HG03575 (cell line): ENCODE measurements around the gene RARB.

Experiments used
- ATAC-seq: cut with Tn5 transposase; IDR thresholded peaks from one replicate; pipeline ENCODE4 v1.9.1; 2021; ENCODE audit not compliant: unreplicated experiment, insufficient number of reproducible peaks, low FRiP score; ENCODE audit errors: extremely low read depth

The RARB gene

DNA sequence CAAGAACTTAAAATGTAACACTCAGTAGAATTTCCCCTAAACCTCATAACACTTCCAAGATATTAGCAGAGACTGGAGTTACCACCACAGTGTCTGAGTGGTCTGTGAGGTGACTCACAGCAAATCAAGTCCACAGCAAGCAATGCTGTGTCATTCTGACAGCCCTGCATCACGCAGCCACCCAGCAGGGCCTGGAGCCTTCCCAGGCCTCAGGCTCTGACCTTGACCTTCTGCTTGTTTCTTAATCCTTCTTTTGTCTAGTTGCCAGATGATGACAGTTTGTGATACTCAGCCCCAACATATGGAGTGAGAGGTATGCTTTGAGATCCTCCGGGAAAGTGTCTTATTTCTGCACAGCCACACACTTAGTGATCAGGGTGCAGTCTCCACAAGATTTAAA is 154.2 kb downstream of the RARB start:
- ATAC-seq = no peak

DNA sequence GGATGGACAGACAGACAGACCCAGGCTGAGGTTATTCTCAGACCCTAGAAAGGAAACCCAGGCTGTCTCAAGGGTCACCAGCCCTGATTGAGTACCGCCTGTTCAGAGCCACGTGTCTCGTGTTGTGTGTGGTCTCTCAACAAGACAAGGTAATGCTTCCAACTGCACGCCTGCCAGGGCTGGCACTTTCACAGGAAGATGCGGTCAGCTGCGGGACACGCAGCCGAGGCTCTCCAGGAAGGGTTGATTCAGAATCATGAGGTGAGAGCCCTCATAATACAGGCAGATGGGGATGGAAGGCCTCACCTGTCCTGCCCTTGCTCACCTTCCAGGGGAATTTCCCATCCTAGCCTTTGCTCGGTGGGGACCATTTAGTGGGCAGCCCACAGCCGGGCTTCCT is 155.3 kb downstream of the RARB start:
- ATAC-seq = no peak

DNA sequence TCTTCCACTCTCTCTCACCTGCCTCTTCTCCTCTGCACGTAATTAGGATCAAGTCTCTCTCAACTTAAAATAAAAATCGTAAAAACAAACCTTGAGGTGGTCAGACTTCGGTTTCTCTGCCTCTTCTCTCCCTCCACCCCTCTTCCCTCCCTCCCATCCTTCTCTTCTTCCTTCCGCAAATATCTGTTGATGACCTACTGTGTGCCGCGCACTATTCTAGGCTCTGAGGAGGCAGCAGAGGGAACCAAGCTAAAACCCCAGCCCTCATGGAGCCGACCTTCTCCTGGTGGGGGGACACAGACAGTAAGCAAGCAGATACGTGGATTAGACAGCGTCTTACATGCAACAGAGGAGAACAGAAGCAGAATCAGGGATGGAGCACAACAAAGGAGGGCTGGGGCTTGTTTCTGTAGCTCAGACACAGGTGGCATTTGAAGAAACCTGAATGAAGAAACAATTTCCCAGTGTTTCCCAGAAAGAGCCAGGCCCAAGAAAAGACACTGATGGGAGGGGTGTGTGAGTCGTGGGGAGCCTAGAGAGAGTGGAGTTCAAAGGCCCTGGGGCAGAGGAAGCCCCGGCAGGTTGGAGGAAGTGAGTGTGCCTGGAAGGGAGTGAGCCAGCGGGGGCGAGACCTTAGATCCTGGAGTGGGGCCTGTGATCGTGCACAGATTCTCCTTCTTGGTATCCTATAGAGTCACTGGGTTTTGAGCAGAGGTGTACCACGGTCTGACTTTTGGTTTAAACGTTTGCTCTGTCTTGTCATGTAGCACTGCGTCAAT is 156.1 kb downstream of the RARB start:
- no peak for ATAC-seq

DNA sequence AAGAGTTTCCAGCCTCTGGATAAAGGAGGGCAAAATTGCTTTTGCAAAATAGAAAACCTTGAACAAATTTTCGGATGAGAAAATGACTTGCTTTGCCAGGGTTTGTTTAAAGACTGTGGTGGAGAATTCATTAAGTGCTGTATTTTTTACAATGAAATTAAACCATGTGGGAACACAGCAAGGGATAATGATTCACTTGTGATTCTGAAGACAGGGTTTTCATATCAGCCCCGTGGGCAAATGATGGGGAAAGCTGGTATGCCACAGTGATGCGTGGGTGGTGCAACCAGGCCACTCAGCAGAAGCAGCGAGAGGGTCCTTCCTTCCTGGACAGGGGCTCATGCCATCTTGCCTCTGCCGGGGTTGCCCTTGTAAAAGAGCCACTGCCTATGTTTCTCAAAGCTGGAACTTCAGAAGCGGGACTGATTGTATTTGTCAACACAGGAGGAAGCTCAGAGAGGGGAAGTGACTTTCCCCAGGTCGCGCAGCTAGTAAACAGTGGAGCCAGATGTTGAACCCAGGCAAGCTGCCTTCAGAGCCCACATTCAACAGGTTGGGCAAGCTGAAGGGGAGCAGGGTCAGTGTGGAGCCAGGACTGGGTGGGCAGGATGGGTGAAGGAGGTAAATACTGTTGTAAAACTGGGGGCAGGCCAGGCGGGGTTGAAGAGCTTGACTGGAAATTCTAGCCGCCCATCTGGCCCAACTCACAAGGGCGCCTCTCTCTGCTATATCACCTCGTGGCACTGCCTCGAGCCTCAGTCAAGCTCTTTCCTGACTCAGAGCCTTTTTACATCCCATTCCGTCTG is 157.5 kb downstream of the RARB start:
- ATAC-seq = no peak

DNA sequence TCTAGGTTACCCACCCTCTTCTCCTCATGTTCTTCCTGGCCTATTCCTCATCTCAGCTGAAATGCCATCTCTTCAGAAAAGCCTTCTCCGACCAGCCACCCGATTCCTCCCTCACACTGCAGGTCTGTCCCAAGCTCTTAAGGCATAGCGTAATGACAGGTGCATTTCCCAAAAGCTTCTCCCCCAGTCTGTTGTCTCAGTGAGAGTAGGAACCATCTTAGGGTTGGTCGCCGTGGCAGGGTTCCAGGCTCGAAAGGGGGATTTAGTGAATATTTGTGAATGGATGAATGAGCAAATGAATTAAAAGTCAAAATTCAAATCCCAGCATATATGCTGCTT is 158.1 kb downstream of the RARB start:
- no peak for ATAC-seq

DNA sequence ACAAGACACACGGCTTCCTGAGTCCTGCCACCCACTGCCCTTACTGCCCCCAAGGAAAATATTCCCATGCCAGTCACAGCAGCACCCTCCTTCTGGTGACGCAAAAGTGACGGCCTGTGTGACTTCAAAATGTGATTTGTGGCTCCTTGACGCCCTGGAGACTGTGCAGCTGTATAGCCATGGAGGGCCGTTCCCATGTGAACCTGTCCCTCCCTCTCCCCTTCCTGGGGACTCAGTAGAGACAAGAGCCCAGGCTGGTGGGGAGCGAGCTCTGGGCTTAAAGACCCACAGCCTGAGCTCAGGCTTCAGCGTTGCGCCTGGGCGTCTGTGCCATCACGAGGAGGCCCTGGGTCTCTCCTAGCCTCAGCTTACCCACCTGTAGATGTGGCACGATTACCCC is 158.5 kb downstream of the RARB start:
- no peak for ATAC-seq

DNA sequence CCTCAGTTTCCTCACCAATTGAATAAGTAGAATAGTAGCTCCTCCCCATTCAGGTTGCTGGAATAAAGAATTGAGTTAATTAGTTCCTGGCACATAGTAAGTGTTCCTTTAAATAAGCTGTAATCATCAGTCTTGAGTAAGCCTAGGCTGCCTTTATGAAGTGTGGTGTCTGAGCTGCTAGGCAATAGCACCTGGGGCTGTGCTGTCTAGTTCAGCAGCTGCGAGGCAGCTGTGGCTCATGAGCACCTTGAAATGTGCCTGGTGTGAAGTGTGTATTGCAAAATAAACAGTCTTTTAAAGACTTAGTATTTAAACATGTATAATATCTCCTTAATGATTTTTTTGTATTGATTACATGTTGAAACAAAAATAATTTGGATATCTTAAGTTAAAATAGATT is 159.0 kb downstream of the RARB start:
- ATAC-seq = no peak

DNA sequence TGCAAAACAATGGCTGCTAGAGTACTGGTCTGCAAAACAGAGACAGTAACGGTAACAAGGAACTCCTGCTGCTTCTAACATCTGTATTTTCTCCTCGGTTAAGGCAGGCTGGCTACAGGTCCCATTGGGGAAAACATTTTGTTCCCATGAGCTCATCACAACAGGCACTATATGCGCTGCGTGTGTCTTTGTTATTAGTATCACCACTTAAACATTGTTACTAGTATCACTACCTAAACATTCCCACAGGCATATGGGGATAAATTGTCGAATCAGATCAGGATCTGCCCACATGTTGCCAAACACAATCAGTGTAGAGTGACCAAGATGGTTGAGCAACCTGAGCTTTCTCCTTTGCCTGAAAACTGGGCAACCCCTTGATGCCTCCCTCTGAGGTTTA is 159.5 kb downstream of the RARB start:
- ATAC-seq = no peak

DNA sequence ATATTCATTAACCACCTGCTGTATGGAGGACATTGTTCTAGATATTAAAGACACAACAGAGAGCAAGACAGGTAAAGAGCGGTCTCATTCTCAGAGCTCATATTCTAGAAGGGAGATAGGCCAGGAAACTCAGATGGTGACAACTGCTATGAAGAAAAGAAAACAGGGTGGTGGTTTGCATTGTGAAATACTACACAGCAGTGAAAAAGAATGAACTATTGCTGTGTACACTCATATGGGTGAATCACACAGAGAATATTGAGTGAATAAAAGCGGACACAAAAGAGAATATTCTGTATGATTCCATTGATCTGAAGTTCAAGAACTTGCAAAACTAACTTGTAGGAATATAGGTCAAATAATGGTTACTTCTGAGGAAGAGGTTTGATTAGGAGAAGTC is 159.9 kb downstream of the RARB start:
- no peak for ATAC-seq

DNA sequence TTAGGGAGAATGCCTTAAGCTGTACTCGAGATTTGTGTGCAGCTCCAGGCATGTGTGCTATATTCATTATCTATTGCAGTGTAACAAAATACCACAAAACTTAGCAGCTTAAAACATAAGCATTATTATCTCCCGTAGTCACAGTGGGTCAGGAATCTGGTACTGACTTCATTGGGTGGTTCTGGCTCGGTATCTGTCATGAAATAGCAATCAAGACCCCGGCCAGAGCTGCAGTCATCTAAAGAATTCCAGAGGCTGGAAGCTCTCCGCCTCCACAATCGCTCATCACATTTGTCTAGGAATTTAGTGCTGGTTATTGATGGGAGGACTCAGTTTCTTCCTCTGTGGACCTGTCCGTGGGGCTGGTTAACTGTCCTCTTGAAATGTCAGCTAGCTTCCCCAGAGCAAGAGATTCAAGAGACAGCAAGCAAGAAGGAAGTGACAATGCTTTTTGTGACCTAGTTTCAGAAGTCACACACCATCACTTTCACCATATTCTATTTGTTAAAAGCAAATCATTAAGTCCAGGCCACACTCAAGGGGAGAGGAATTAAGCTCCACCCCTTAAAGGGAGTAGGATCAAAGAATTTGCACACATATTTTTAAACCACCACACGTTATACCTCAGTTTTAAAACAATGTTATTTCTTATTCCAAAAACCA is 160.5 kb downstream of the RARB start:
- ATAC-seq = no peak

DNA sequence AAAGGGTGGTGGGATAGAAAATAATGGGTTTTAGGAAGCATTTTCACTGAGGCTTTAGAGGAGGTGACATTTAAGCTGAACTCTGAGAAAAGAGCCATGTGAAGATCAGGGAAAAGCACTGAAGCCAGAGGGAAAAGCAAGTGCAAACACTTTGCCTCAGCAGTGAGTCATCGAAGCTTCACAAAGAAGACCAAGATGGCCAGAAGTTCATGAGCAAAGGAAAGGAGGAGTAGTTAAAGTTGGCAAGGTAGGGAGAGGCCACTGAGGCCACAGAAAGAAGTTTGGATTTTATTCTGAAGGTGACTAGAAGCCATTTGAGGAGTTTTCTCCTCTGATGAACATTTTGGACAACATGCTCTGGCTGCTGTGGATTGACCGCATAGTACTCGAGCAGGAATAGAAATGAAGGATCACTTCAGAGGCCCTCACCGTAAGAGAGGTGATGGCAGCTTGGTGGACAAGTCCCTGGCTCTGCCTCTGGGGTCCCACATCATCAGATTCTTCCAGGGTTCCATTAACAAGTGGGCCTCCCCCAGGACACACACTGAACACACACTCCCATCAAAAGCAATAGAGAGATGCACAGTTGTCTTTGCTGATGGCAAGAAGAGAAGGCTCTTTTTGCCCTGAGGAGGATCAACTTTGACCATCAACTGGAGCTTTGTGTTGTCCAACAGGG is 161.2 kb downstream of the RARB start:
- no peak for ATAC-seq

DNA sequence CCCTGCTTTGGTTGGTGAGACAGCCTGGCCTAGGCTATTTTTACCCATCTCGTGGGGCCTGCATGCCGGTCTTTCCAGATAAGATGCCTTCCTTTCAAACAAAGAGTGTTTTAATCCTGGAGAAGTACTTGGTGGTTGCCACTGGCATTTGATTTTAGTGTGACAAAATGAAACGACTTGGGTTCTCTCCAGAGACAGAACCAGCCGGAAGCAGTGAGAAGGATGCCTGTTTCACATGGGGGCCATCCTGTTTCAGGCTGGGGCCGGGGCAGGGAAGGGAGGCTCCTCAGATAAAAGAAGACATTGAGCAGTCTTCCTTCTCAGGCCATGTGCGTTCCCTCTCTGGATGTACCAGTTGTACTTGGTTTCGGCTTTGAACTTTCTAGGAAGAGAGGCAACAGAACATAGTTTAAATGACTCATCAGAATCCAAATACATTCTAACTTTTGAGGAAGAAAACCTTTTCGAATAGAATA is 161.8 kb downstream of the RARB start:
- ATAC-seq = no peak

DNA sequence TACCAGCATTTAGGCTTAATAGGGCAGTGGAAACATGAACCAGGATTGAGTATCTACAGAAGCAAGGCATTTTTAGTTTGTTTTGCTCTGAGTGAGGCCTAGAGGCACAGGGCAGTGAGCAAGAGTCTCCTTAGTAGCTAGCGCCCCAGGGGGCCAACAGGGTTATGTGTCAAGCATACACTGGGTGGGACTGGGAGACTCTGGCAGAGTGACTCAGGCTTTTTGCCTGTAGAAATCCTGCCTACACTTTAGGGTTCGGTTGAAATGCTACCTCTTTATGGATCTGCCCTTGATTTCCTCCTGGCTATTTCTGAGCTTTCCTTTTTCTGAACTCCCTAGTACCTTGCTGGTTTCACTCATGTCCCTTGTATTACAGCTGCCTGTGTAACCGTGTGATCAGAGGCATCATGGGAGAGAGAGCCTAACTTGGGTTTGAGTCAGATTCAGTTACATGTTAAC is 164.5 kb downstream of the RARB start:
- no peak for ATAC-seq

DNA sequence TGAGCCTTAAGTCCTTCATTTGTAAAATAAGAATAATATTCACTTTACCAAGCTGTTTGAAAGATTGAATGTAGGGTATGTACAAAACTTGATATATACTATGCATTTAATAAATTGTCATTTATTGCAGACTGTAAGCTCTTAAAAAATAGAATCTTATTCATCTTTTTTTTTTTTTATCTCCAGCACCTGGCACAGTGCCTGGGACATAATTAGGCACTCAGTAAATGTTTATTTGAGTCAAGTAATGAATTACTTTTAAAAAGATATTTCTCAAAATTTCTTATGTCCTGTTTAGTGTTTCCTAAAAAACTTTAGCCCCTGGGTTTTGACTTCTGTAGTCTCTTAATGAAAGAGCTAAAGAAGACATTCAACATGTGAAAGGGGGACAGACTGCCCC is 164.9 kb downstream of the RARB start:
- no peak for ATAC-seq

DNA sequence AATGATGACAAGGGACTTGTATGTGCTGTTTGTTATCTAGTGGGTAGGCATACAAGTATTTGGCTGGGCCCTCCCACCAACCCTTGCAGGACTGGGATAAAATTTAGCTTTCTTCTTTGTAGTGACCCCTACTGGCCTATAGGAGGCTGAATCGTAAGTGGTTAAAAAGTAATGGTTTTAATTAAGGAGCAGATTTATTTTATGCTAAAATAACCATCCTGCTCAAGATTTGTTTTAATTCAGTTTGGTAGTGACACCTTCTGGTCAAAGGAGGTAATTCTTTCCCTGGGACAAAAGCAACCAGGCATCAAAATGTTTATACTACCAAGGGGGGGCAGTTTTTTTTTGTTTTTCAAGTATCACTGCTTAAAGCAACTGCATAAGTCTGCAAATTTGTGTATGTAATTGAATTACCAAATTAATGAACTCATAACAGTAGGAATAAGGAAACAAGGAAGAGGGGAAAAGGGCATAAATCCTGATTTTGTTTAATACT is 166.0 kb downstream of the RARB start:
- no peak for ATAC-seq

DNA sequence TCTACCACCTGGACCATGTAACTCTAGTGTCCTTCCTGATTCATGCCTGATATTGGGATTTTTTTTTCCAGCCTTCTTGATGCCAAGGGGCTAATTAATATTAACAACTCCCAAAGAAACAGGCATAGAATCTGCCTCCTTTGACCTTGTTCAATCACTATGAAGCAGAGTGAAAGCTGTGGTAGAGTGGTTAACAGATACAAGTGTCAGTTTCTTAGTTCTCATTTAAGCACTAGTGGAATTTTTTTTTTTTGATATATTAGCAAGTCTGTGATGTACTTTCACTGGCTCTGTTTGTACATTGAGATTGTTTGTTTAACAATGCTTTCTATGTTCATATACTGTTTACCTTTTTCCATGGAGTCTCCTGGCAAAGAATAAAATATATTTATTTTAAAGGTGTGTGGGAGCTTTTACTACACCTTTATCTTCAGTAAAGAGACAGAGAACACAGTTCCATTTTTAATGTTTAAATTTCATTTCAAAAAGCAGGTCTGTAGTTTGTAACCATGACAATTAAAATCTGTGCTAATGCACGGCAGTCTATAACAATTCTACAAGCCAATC is 169.6 kb downstream of the RARB start:
- ATAC-seq = no peak

DNA sequence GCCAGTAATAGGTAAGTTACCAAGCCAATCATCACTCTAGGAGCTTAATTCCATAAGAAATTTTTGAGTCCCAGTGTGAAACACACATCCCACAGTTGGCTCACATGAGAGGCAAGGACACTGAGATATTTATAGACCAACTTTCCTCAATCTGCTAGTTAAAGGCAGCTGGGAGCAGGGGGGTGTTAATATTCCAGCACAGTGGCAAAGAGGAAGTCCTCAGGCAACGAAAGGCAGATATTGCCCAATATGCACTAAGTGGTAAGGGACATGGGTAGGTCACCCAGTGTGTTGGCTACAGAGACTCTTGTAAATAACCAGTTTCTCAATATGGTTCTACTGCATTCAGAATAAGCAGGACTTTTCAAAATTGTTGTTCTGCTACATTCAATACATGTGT is 175.6 kb downstream of the RARB start:
- no peak for ATAC-seq

DNA sequence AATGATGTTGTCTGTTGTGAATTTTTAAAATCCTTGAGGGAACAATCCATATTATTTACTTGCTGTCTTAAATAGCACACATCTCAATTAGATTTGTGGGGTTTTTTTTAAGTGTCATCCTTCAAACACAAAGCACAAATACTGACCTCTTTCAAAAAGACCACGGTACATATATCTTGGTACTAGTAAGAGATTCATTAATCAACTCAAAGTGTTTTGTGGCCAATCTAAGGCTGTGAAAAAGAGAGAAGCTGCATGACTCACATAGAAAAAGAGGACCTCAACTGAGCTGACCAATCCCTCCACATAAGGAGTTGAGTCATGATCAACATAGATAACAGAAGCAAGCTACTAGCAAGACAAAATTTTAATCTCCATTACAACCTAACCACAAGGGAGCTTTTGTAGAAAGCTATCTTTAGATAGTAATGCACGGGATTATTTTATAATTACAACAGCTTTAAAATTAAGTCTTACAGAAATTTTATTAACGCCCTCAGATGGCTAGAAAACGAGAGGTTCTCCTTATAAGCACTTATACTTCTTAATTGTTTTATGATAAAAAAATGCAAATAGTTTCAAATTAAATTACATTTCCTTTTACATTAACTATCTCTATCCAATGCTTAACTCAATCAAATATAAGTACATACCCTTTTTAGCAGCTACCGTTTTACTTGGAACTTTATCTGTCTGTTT is 176.2 kb downstream of the RARB start:
- ATAC-seq = no peak
